ENCODE data around the gene TRIM75.
"Not testable (repeated sequence)": the region's sequence is repeated elsewhere in the genome, so short reads cannot be mapped to it uniquely, and the experiment has no call there.

TRIM75 gene

DNA sequence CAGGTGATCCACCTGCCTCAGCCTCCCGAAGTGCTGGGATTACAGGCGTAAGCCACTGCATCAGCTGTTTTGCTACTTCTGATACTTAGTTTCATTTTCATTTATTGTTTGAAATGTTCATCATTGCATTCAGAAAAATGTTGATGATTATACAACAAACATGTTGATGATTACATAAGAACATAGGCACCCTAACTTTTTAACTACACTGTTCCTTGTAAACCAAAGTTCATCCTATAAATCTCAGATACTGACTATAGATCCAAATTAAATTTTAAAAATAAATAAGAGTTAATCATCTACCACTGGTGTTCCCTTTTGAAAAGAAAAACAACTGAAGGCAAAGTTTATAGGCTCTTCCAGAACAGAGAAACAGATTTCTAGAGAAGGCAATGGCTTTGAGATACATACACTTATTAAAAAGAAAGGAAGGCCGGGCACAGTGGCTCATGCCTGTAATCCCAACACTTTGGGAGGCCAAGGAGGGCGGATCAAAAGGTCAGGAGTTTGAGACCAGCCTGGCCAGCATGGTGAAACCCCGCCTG lies 23.4 kb downstream of the TRIM75 start:
- DNase-seq (ENCODE audit: low spot score) = no peak

GRCh38 chr4:165079476-165079875 lies 25.8 kb downstream of the TRIM75 start:
- DNase-seq (ENCODE audit: low spot score) = peak; percentile 69

DNA sequence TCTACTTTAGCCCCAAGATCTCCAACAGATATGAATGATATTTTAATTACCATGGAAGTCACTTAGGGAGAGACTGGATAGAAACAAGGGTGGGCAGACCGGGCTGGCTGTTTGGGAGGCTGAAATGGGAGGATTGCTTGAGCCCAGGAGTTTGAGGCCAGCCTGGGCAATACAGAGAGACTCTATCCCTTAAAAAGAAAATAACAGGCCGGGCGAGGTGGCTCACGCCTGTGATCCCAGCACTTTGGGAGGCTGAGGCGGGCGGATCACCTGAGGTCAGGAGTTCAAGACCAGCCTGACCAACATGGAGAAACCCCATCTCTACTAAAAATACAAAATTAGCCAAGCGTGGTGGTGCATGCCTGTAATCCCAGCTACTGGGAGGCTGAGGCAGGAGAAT lies 31.1 kb downstream of the TRIM75 start:
- not testable (repeated sequence) for DNase-seq (ENCODE audit: low spot score)

DNA sequence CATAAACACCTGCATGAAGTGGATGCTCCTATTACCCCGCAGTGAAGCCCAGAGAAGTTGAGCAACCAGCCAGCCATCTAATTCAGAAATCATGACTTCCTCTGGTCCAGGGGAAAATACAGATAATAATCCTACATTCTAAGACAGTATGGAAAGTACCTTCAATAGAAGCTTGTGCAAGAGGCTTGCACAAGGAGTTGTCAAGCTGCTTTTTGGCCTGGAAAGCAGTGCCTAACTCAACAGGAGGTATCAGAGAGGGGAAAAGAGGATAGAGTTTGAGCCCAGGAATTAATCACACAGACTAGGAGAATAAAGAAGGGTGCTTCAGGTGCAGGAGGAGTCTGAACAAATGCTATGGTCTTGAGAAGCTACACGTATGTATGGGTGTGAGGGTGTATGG lies 32.3 kb downstream of the TRIM75 start:
- no peak for DNase-seq (ENCODE audit: low spot score)

DNA sequence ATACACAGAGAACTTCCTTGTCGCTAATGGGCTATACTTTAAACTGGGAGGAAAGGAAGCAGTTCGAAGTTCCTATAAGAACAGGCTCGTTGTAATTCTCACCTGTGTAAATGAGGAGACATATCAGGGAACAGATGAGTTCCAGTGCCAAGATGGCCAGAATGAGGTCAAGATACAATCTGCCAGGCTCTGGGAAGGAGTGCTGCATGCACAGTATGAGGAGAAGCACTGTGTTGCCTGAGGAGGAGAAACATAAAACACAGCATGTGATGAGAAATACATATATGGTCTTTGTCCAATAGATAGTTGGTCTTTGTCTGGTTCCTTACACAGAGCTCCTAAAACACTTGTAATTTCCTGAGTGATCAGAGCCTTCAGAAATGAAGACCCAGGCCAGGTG lies 34.7 kb downstream of the TRIM75 start:
- DNase-seq (ENCODE audit: low spot score) = peak; percentile 54

DNA sequence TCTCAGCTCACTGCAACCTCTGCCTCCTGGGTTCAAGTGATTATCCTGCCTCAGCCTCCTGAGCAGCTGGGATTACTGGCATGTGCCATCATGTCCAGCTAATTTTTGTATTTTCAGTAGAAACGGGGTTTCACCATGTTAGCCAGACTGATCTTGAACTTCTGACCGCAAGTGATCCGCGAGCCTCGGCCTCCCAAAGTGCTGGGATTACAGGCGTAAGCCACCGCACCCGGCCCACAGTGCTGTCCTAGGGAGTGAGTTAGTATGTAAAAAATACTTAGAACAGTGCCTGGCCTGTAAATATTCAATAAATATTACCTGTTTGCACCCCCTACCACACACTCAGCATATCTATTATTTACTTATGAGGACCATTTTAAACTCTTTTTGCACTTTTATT lies 38.5 kb downstream of the TRIM75 start:
- not testable (repeated sequence) for DNase-seq (ENCODE audit: low spot score)

DNA sequence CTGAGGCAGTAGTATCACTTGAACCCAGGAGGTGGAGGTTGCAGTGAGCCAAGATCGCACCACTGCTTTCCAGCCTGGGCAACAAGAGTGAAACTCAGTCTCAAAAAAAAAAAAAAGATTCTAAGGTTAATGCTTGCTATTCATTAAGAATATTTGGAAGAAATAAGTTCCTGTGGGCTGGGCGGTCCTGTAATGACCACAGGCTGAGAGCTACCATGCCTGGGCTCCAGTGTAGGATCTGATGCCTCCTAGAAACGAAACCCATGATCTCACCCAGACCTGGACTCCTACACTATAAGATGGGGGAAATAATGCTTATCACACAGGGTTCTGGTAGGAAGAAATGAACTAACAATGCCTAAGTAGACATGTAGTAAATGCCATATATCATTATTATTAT lies 41.2 kb downstream of the TRIM75 start:
- no peak for DNase-seq (ENCODE audit: low spot score)

DNA sequence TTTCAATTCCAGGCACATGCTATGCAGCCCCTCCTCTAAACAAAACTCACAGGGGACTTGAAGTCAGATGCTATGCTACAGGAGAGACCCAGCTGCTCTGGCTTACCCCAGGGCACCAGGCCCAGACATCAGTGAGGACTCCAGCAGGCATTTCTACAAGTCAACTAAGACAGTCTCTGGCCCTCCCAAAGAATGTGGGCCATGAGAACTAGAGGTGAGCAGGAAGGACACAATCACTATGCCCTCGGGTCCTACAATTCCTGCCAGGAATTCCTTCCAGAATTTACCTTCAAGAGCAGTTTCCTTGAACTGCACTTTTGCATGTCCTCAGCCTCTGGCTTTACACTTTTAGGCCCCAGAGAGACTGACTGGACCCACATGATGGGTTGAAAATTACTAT lies 41.6 kb downstream of the TRIM75 start:
- no peak for DNase-seq (ENCODE audit: low spot score)

DNA sequence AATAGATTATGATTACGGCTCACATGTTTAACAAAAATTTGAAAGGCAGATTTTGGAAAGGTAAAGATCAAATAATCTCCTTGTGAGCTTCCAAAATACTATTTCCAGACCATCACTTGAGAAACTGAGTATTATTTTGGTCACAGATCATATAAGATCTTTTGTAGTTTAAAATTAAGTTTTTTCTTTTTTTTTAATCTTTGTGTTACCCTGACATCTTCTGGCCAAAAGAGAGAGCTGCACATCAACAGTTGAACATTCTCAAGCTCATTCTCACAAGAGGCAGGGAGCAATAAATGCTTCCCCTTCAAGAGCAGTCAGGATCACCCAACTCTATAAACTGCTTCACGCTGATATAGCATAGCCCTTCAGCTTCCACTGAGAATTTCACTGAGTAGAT lies 43.1 kb downstream of the TRIM75 start:
- DNase-seq (ENCODE audit: low spot score) = peak; percentile 30

- no peak for DNase-seq (ENCODE audit: low spot score)
Measured at GRCh38 chr4:165101641-165102040, 48.0 kb downstream of the TRIM75 start.

GRCh38 chr4:165106518-165106917 lies 52.9 kb downstream of the TRIM75 start:
- no peak for DNase-seq (ENCODE audit: low spot score)
